BE2C (cell line): Measurements from ENCODE around the gene FBXL20.

Experiments
- DNase-seq: peaks from one replicate; pipeline ENCODE4 v3.0.0-alpha.2; 2020
- H3K27me3 ChIP-seq: fragments of 250-450 bp; sonication (Bioruptor Pico); 2 replicates; pipeline ENCODE4 v1.5.1; 2020; ENCODE audit warnings: mild to moderate bottlenecking
- H3K36me3 ChIP-seq: fragments of 250-450 bp; sonication (Bioruptor Pico); 2 replicates; pipeline ENCODE4 v1.5.1; 2020; ENCODE audit warnings: mild to moderate bottlenecking
- H3K4me1 ChIP-seq: fragments of 250-450 bp; sonication (Bioruptor Pico); 2 replicates; pipeline ENCODE4 v1.5.1; 2020
- H3K4me3 ChIP-seq: 2 replicates; pipeline ENCODE4 v1.5.1; 2011; ENCODE audit warnings: low read depth, low read length
- H3K9me3 ChIP-seq: fragments of 250-450 bp; sonication (Bioruptor Pico); 2 replicates; pipeline ENCODE4 v1.5.1; 2020
- CTCF ChIP-seq: IDR thresholded peaks from 2 replicates; pipeline ENCODE4 v1.5.1; 2012; ENCODE audit warnings: mild to moderate bottlenecking, low read depth, low read length

FBXL20 gene

GRCh38 chr17:39429600-39429999, 28.2 kb upstream of the FBXL20 start:
- Histone ChIP-seq H3K27me3 (no peaks in the 10 kb centered on the region), H3K36me3 (peaks cover 80% of the 10 kb centered on the region), H3K4me1 (no peaks in the 10 kb centered on the region), H3K4me3 (no peak overlapping the region), H3K9me3 (no peaks in the 10 kb centered on the region)
- DNase-seq: no peak
- TF ChIP-seq CTCF: no peak

DNA sequence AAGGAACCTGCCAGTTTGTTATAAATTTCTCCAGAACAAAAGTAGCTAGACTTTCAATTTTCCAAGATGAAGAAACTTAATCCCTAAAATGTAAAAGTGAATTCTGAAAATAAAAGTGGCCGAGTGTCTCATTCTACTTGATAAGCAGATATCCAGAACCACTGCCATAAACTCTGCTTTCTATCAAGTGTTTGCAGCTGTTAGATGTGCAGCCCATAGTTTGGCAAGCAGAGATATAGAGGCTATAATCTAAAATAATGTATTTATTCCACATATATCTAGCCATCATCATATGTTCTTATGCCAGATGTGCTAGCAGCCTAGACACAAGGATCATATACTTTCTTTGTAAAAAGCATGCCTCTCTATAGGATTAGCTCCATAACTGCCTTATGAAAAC, 14.7 kb upstream of the FBXL20 start:
- Histone ChIP-seq H3K4me3 (no peak overlapping the region), H3K9me3 (no peaks in the 10 kb centered on the region), H3K4me1 (no peaks in the 10 kb centered on the region), H3K36me3 (peaks cover 71% of the 10 kb centered on the region), H3K27me3 (no peaks in the 10 kb centered on the region)
- DNase-seq: no peak
- no peak for TF ChIP-seq CTCF

DNA sequence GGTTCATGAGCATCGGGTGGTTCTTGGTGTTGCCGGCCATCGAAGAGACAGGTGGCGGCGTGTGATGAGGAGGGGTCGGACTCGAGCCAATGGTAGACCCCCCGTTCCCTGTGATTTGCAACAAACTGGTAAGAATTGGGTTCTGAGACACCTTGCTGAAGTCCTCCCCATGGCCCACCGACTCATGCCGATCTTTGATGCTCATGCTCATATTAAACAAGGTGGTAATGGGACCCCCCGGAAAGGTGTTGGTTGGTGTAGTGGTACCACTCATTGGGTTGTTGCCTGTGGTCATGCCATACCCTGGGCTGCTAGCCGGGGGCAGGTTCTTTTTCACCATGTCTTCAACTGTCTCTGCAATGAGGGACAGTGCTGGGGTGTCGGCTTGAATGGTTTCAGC, 8.9 kb upstream of the FBXL20 start:
- Histone ChIP-seq H3K4me1 (no peaks in the 10 kb centered on the region), H3K27me3 (no peaks in the 10 kb centered on the region), H3K36me3 (peaks cover 73% of the 10 kb centered on the region), H3K9me3 (no peaks in the 10 kb centered on the region), H3K4me3 (no peak overlapping the region)
- DNase-seq: no peak
- TF ChIP-seq CTCF: no peak

DNA sequence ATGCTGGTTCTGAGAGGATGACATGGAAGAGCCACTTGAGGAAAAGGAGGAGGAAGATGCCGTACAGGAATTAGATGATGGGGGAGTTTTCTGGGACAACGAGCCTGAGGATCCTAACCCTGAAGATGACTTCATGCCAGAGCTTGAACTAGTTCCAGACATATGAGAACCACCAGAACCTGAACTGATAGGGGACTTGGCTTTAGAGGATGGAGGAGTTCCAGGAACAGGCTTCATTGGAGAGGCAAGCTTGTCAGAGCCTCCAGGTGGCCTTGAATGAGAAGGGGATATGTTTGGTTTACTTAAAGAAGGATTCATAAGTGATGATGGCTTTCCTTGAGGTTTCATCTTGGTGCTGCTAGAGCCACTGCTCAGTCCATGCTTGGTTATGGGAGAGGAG, 6.9 kb upstream of the FBXL20 start:
- Histone ChIP-seq H3K9me3 (no peaks in the 10 kb centered on the region), H3K27me3 (no peaks in the 10 kb centered on the region), H3K4me3 (no peak overlapping the region), H3K36me3 (peaks cover 59% of the 10 kb centered on the region), H3K4me1 (no peaks in the 10 kb centered on the region)
- TF ChIP-seq CTCF: no peak
- no peak for DNase-seq

- TF ChIP-seq CTCF: no peak
- DNase-seq: no peak
- Histone ChIP-seq H3K4me1 (no peaks in the 10 kb centered on the region), H3K4me3 (no peak overlapping the region), H3K27me3 (no peaks in the 10 kb centered on the region), H3K36me3 (peaks cover 51% of the 10 kb centered on the region), H3K9me3 (no peaks in the 10 kb centered on the region)
These were observed 5.5 kb upstream of the FBXL20 start for GRCh38 chr17:39406951-39407350.

- Histone ChIP-seq H3K4me1 (no peaks in the 10 kb centered on the region), H3K36me3 (peaks cover 41% of the 10 kb centered on the region), H3K27me3 (no peaks in the 10 kb centered on the region), H3K4me3 (no peak overlapping the region), H3K9me3 (no peaks in the 10 kb centered on the region)
- no peak for TF ChIP-seq CTCF
- no peak for DNase-seq
These were observed 4.0 kb upstream of the FBXL20 start for GRCh38 chr17:39405436-39405835.
